Muscle layer of duodenum (tissue), 2 donors: ENCODE results near the gene FAM170B.

Experiments used
- H3K27ac ChIP-seq: one replicate; pipeline ENCODE4 v1.7.0; 2013; ENCODE audit warnings: mild to moderate bottlenecking, low read length
- H3K27me3 ChIP-seq: one replicate; pipeline ENCODE4 v1.7.0; 2013; ENCODE audit warnings: low read depth, mild to moderate bottlenecking, control low read depth, low read length
- H3K36me3 ChIP-seq, 2 donors: one replicate each; pipeline ENCODE4 v1.7.0; 2013; ENCODE audit warnings: low read length in 2 of 2, control low read depth in 1 of 2, mild to moderate bottlenecking in 1 of 2; ENCODE audit not compliant: insufficient read depth in 2 of 2, control insufficient read depth in 1 of 2
- H3K4me1 ChIP-seq, 2 donors: one replicate each; pipeline ENCODE4 v1.7.0; 2013; ENCODE audit warnings: low read length in 2 of 2, mild to moderate bottlenecking in 2 of 2, control low read depth in 1 of 2, moderate library complexity in 1 of 2; ENCODE audit not compliant: insufficient read depth in 2 of 2, control insufficient read depth in 1 of 2
- H3K4me3 ChIP-seq, 2 donors: one replicate each; pipeline ENCODE4 v1.7.0; 2013; ENCODE audit warnings: low read length in 2 of 2, low read depth in 1 of 2, mild to moderate bottlenecking in 1 of 2
- H3K9me3 ChIP-seq, 2 donors: one replicate each; pipeline ENCODE4 v1.7.0; 2013; ENCODE audit warnings: low read length in 2 of 2, control low read depth in 1 of 2, mild to moderate bottlenecking in 1 of 2; ENCODE audit not compliant: control insufficient read depth in 1 of 2
- donor health status: healthy.

Gene FAM170B

GRCh38 chr10:49116509-49117375 is 17.1 kb downstream of the FAM170B start:
- Histone ChIP-seq H3K9me3 (no peaks in the 10 kb centered on the region), H3K27ac (no peak overlapping the region), H3K27me3 (no peaks in the 10 kb centered on the region), H3K4me3 (no peak overlapping the region), H3K4me1 (peaks cover 0 to 11% of the 10 kb centered on the region in 2 donors), H3K36me3 (no peaks in the 10 kb centered on the region)

GRCh38 chr10:49115796-49116508 is 17.9 kb downstream of the FAM170B start:
- Histone ChIP-seq H3K4me1 (peaks cover 0 to 11% of the 10 kb centered on the region in 2 donors), H3K27ac (no peak overlapping the region), H3K36me3 (no peaks in the 10 kb centered on the region), H3K4me3 (peak overlapping the region in 1 of 2 donors; percentile 42), H3K27me3 (no peaks in the 10 kb centered on the region), H3K9me3 (no peaks in the 10 kb centered on the region)

GRCh38 chr10:49115015-49115795 is 18.6 kb downstream of the FAM170B start, which contains the start of gene VSTM4:
VSTM4 (minus strand) TSS chr10:49115522; CDS start chr10:49115485, 37 bp downstream.
- no peaks in the 10 kb centered on the region for H3K27me3 ChIP-seq
- H3K4me1 ChIP-seq: peaks cover 0 to 11% of the 10 kb centered on the region in 2 donors
- H3K4me3 ChIP-seq: peak within 1 kb of the TSS; percentile 65 to 67
- H3K36me3 ChIP-seq: no peaks in the 10 kb centered on the region
- peak within 1 kb of the TSS; percentile 29 for H3K27ac ChIP-seq
- H3K9me3 ChIP-seq: no peaks in the 10 kb centered on the region

GRCh38 chr10:49114718-49115014 is 19.2 kb downstream of the FAM170B start:
- Histone ChIP-seq H3K4me3 (peak overlapping the region; percentile 65 to 67), H3K27me3 (no peaks in the 10 kb centered on the region), H3K27ac (peak overlapping the region; percentile 29), H3K9me3 (no peaks in the 10 kb centered on the region), H3K4me1 (peaks cover 0 to 11% of the 10 kb centered on the region in 2 donors), H3K36me3 (no peaks in the 10 kb centered on the region)

DNA sequence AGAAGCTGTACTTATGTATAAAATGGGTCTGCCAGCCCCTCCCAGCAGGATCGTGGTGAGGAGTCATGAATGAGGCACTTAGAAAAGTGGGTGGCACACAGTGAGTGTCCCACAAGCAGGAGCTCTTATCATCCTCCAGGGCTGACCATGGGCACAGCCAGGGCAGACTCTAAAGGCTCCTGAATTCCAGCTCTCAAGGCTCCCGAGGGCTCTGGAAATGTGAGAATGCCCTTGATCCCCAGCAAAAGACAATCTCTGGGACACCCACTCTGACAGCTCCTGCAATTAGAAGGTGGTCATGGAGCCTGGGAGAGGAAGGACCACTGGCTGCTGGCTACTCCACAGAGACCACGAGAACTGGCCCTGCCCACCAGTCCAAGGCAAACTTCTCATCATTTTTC is 20.1 kb downstream of the FAM170B start:
- peak overlapping the region; percentile 65 to 67 for H3K4me3 ChIP-seq
- H3K27ac ChIP-seq: no peak overlapping the region
- no peaks in the 10 kb centered on the region for H3K9me3 ChIP-seq
- H3K36me3 ChIP-seq: no peaks in the 10 kb centered on the region
- peaks cover 0 to 11% of the 10 kb centered on the region in 2 donors for H3K4me1 ChIP-seq
- H3K27me3 ChIP-seq: no peaks in the 10 kb centered on the region

- Histone ChIP-seq H3K4me1 (peaks cover 0 to 11% of the 10 kb centered on the region in 2 donors), H3K36me3 (no peaks in the 10 kb centered on the region), H3K27me3 (no peaks in the 10 kb centered on the region), H3K9me3 (no peaks in the 10 kb centered on the region), H3K27ac (no peak overlapping the region), H3K4me3 (no peak overlapping the region)
Measured at GRCh38 chr10:49112851-49113250, 21.0 kb downstream of the FAM170B start.

DNA sequence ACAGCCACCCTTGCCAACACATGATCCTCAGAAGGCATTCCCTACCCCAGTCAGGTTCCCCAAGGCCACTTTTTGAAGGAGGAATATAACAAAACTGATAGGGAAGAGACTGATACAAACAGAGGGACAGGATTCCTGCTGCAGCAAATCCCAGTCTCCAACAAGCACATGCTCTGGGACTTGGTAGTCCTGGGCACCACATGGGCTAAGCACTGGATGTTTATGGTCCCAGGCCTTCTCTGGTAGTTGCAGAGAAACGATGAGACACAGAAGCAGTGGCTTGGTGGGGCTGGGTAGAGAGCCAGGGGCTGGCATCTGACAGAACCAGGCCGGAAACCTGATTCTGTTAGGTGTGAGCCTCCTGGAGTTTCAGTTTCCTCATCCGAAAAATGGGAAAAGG is 21.7 kb downstream of the FAM170B start:
- Histone ChIP-seq H3K27ac (no peak overlapping the region), H3K27me3 (no peaks in the 10 kb centered on the region), H3K4me1 (peaks cover 0 to 11% of the 10 kb centered on the region in 2 donors), H3K4me3 (no peak overlapping the region), H3K36me3 (no peaks in the 10 kb centered on the region), H3K9me3 (no peaks in the 10 kb centered on the region)

GRCh38 chr10:49111320-49111698 is 22.5 kb downstream of the FAM170B start:
- Histone ChIP-seq H3K4me1 (peaks cover 6 to 18% of the 10 kb centered on the region in 2 donors), H3K9me3 (no peaks in the 10 kb centered on the region), H3K36me3 (no peaks in the 10 kb centered on the region), H3K27me3 (no peaks in the 10 kb centered on the region), H3K4me3 (no peak overlapping the region), H3K27ac (no peak overlapping the region)

GRCh38 chr10:49110684-49111319 is 23.0 kb downstream of the FAM170B start:
- Histone ChIP-seq H3K27me3 (no peaks in the 10 kb centered on the region), H3K4me3 (no peak overlapping the region), H3K36me3 (no peaks in the 10 kb centered on the region), H3K9me3 (no peaks in the 10 kb centered on the region), H3K27ac (no peak overlapping the region), H3K4me1 (peaks cover 9 to 22% of the 10 kb centered on the region in 2 donors)

GRCh38 chr10:49109669-49110340 is 24.0 kb downstream of the FAM170B start:
- Histone ChIP-seq H3K27ac (no peak overlapping the region), H3K27me3 (no peaks in the 10 kb centered on the region), H3K4me3 (no peak overlapping the region), H3K9me3 (no peaks in the 10 kb centered on the region), H3K36me3 (no peaks in the 10 kb centered on the region), H3K4me1 (peaks cover 9 to 22% of the 10 kb centered on the region in 2 donors)
